HFFc6 (cell line): ENCODE results near the gene TNIP1. TPM values are rescaled to one million over a fixed set of nuclear protein-coding genes. Genes with fewer than 3 reads are reported as not detected.

Source experiments
- DNase-seq: peaks from one replicate; pipeline ENCODE4 v3.0.0-alpha.2; 2018
- H3K27ac Mint-ChIP-seq: 2 replicates; pipeline ENCODE4 v1.8.0; 2020; ENCODE audit warnings: mild to moderate bottlenecking, mixed read lengths
- H3K27me3 Mint-ChIP-seq: 2 replicates; pipeline ENCODE4 v1.8.0; 2021; ENCODE audit warnings: mild to moderate bottlenecking, moderate library complexity, mixed read lengths; ENCODE audit not compliant: insufficient read depth
- H3K36me3 Mint-ChIP-seq: 2 replicates; pipeline ENCODE4 v1.8.0; 2021; ENCODE audit warnings: low read depth, mixed read lengths
- H3K4me1 Mint-ChIP-seq: 2 replicates; pipeline ENCODE4 v1.8.0; 2020; ENCODE audit warnings: low read depth, mixed read lengths
- H3K4me3 Mint-ChIP-seq: 2 replicates; pipeline ENCODE4 v1.8.0; 2020; ENCODE audit warnings: mild to moderate bottlenecking, moderate library complexity, mixed read lengths
- H3K9me3 Mint-ChIP-seq: 2 replicates; pipeline ENCODE4 v1.8.0; 2020; ENCODE audit warnings: mild to moderate bottlenecking, mixed read lengths
- CTCF ChIP-seq: fragments of 200-600 bp; sonication (generic); IDR thresholded peaks from 2 replicates; pipeline ENCODE4 v1.5.0; 2021; ENCODE audit warnings: antibody characterized with exemption, mild to moderate bottlenecking
- total RNA-seq, 6 experiments: library from RNA; stranded (reverse); fragmentation: NEBNext Ultra II Directional; extraction: Animal tissue kit (Norgen Biotek cat#: 25700); gene quantifications; 2 replicates in 1 of 6; 3 replicates in 5 of 6; pipeline ENCODE4 v1.2.3, GENCODE V29; 2021

TNIP1 gene
- total RNA-seq, 6 experiments from 2014 or later = 81.5 to 105 (median 89.5) TPM

- H3K9me3 Mint-ChIP-seq = no peaks in the 10 kb centered on the region
- no peak for DNase-seq
- no peaks in the 10 kb centered on the region; the same call in 1 of the 2 replicates for H3K27me3 Mint-ChIP-seq
- H3K4me3 Mint-ChIP-seq = no peak overlapping the region
- peaks cover 39% of the 10 kb centered on the region for H3K36me3 Mint-ChIP-seq
- H3K27ac Mint-ChIP-seq = no peak overlapping the region
- H3K4me1 Mint-ChIP-seq = peaks cover 55% of the 10 kb centered on the region
- peak; percentile 52 for TF ChIP-seq CTCF
These were observed 22.5 kb downstream of the TNIP1 start for GRCh38 chr5:151058301-151058700.

GRCh38 chr5:151056379-151057325 lies 24.2 kb downstream of the TNIP1 start:
- TF ChIP-seq CTCF = no peak
- no peak overlapping the region for H3K27ac Mint-ChIP-seq
- DNase-seq = no peak
- peaks cover 46% of the 10 kb centered on the region for H3K4me1 Mint-ChIP-seq
- no peak overlapping the region for H3K4me3 Mint-ChIP-seq
- no peaks in the 10 kb centered on the region; the same call in 1 of the 2 replicates for H3K27me3 Mint-ChIP-seq
- H3K36me3 Mint-ChIP-seq = peaks cover 34% of the 10 kb centered on the region
- no peaks in the 10 kb centered on the region for H3K9me3 Mint-ChIP-seq

GRCh38 chr5:151055336-151055735 lies 25.5 kb downstream of the TNIP1 start:
- peaks cover 47% of the 10 kb centered on the region for H3K4me1 Mint-ChIP-seq
- no peak for DNase-seq
- H3K4me3 Mint-ChIP-seq = no peak overlapping the region
- H3K9me3 Mint-ChIP-seq = no peaks in the 10 kb centered on the region
- no peak for TF ChIP-seq CTCF
- H3K36me3 Mint-ChIP-seq = peaks cover 26% of the 10 kb centered on the region
- no peaks in the 10 kb centered on the region; the same call in 1 of the 2 replicates for H3K27me3 Mint-ChIP-seq
- no peak overlapping the region for H3K27ac Mint-ChIP-seq

- DNase-seq = no peak
- TF ChIP-seq CTCF = no peak
- peak overlapping the region; percentile 58; the same call in 1 of the 2 replicates for H3K27ac Mint-ChIP-seq
- no peaks in the 10 kb centered on the region; the same call in 1 of the 2 replicates for H3K27me3 Mint-ChIP-seq
- H3K4me1 Mint-ChIP-seq = peaks cover 41% of the 10 kb centered on the region
- H3K36me3 Mint-ChIP-seq = peaks cover 22% of the 10 kb centered on the region
- H3K4me3 Mint-ChIP-seq = no peak overlapping the region
- H3K9me3 Mint-ChIP-seq = no peaks in the 10 kb centered on the region
These were observed 26.1 kb downstream of the TNIP1 start for GRCh38 chr5:151054709-151055108.

GRCh38 chr5:151053796-151054462 lies 26.9 kb downstream of the TNIP1 start:
- Mint-ChIP-seq H3K27me3 (no peaks in the 10 kb centered on the region; the same call in 1 of the 2 replicates), H3K9me3 (no peaks in the 10 kb centered on the region), H3K4me1 (peaks cover 33% of the 10 kb centered on the region), H3K4me3 (no peak overlapping the region), H3K36me3 (peaks cover 14% of the 10 kb centered on the region), H3K27ac (peak overlapping the region; percentile 58; the same call in 1 of the 2 replicates)
- no peak for TF ChIP-seq CTCF
- no peak for DNase-seq
